K562 (cell line): ENCODE measurements around the gene TMEM143. TPM values are rescaled to one million over a fixed set of nuclear protein-coding genes. Genes with fewer than 3 reads are reported as not detected.

Experiments
- ARID2 ChIP-seq: fragments of 450-650 bp; IDR thresholded peaks from 2 replicates; pipeline ENCODE4 v1.6.1; 2017; ENCODE audit warnings: antibody characterized with exemption, mild to moderate bottlenecking
- BRF1 ChIP-seq: IDR thresholded peaks from 3 replicates; pipeline ENCODE4 v1.6.1; 2011; ENCODE audit warnings: borderline replicate concordance, mild to moderate bottlenecking; ENCODE audit not compliant: insufficient read length; ENCODE audit errors: extremely low read depth
- CBFB ChIP-seq: sonication (generic); formaldehyde crosslinking; IDR thresholded peaks from 2 replicates; pipeline ENCODE4 v1.4.0; 2020; ENCODE audit warnings: mild to moderate bottlenecking, missing genetic modification reagents
- CSDE1 ChIP-seq, 2 experiments: fragments of 450-650 bp; IDR thresholded peaks; 2 replicates each; pipeline ENCODE4 v1.6.1; 2016; ENCODE audit warnings: mild to moderate bottlenecking in 1 of 2
- EP400 ChIP-seq: fragments of 450-650 bp; IDR thresholded peaks from 2 replicates; pipeline ENCODE4 v1.6.1; 2017; ENCODE audit warnings: antibody characterized with exemption, mild to moderate bottlenecking, moderate library complexity
- GATAD2A ChIP-seq: fragments of 450-650 bp; IDR thresholded peaks from 2 replicates; pipeline ENCODE4 v1.6.1; 2017
- HDAC1 ChIP-seq, 2 experiments: fragments of 450-650 bp; IDR thresholded peaks; 2 replicates each; pipeline ENCODE4 v1.6.1; 2016 to 2017; ENCODE audit warnings: inconsistent platforms in 1 of 2, mild to moderate bottlenecking in 1 of 2, moderate library complexity in 1 of 2
- KAT7 ChIP-seq: sonication (generic); formaldehyde crosslinking; IDR thresholded peaks from 2 replicates; pipeline ENCODE4 v1.8.0; 2022; ENCODE audit warnings: missing genetic modification reagents, mild to moderate bottlenecking, borderline replicate concordance
- KDM4B ChIP-seq, 2 experiments: fragments of 450-650 bp in 1 of 2; sonication (generic) in 1 of 2; IDR thresholded peaks; 2 replicates each; pipeline ENCODE4 v1.6.1; 2016 to 2017; ENCODE audit warnings: borderline replicate concordance in 2 of 2, antibody characterized with exemption in 1 of 2, low read depth in 1 of 2, mild to moderate bottlenecking in 1 of 2
- KHSRP ChIP-seq: fragments of 450-650 bp; IDR thresholded peaks from 2 replicates; pipeline ENCODE4 v1.6.1; 2017
- LEF1 ChIP-seq: fragments of 450-650 bp; IDR thresholded peaks from 2 replicates; pipeline ENCODE4 v1.6.1; 2016; ENCODE audit warnings: mild to moderate bottlenecking
- NKRF ChIP-seq: fragments of 450-650 bp; IDR thresholded peaks from 2 replicates; pipeline ENCODE4 v1.6.1; 2016; ENCODE audit warnings: borderline replicate concordance
- SAP30 ChIP-seq: fragments of 200-600 bp; sonication (generic); IDR thresholded peaks from 2 replicates; pipeline ENCODE4 v1.6.1; 2012; ENCODE audit warnings: borderline replicate concordance, low read depth, mild to moderate bottlenecking, moderate library complexity, low read length, control low read depth, inconsistent platforms; ENCODE audit not compliant: insufficient read depth, poor library complexity, severe bottlenecking
- ZBTB40 ChIP-seq, 2 experiments: fragments of 450-650 bp in 1 of 2; sonication (generic) in 1 of 2; formaldehyde crosslinking in 1 of 2; IDR thresholded peaks; 2 replicates each; pipeline versions ENCODE4 v1.7.1 to v1.9.0; 2016 to 2022; ENCODE audit warnings: inconsistent platforms in 1 of 2, mild to moderate bottlenecking in 1 of 2, missing genetic modification reagents in 1 of 2
- ZEB2 ChIP-seq: fragments of 450-650 bp; IDR thresholded peaks from 2 replicates; pipeline ENCODE4 v1.6.1; 2016
- ZNF274 ChIP-seq: IDR thresholded peaks from 2 replicates; pipeline ENCODE4 v1.6.1; 2011; ENCODE audit warnings: low read depth, mild to moderate bottlenecking, low read length, moderate library complexity, borderline replicate concordance
- ZNF75A ChIP-seq: fragments of 450-650 bp; formaldehyde crosslinking; IDR thresholded peaks from 2 replicates; pipeline ENCODE4 v1.4.0; 2020; ENCODE audit warnings: mild to moderate bottlenecking
- polyA plus RNA-seq, 8 experiments: library from polyadenylated mRNA; depleted of rRNA in 4 of 8; stranded (reverse) in 5 of 8; unstranded in 3 of 8; fragments of >200 nt; fragmentation: Nextera tagmentation in 2 of 8; fragmentation: Illumina TruSeq in 1 of 8; extraction: Ambion mirVana in 2 of 8; extraction: Trizol in 1 of 8; gene quantifications; 2 replicates each; pipeline versions ENCODE4 v1.2.1 to v1.2.3, GENCODE V29; 2011 to 2014; ENCODE audit warnings: inconsistent platforms in 1 of 8, missing spikeins in 1 of 8
- total RNA-seq, 7 experiments: library from RNA; depleted of rRNA in 6 of 7; stranded (reverse); fragments of >200 nt in 6 of 7; fragmentation: Illumina TruSeq in 2 of 7; extraction: Trizol in 2 of 7; gene quantifications; 2 replicates each; pipeline versions ENCODE4 v1.2.1 to v1.2.3, GENCODE V29; 2011 to 2021; ENCODE audit warnings: low replicate concordance in 1 of 7

TMEM143 gene
- total and polyA plus RNA-seq, 9 of the 15 experiments (the other 6 are each of a cell fraction or from before 2014, with no cell fraction given), result 0.66 to 8.8 (median 4.3) TPM

- TF ChIP-seq ZBTB40 (IDR thresholded peaks at IDR 0.05) (peak; percentile 76), ZBTB40 (CRISPR knock-in tag; IDR thresholded peaks at IDR 0.05) (no peak), GATAD2A (peak; percentile 34; the same call in 1 of the 2 replicates), BRF1 (no peak), ZEB2 (peak; percentile 74; the same call in 1 of the 2 replicates), EP400 (peak; percentile 18; the same call in 1 of the 2 replicates), SAP30 (no peak), NKRF (peak; percentile 83), ARID2 (peak; percentile 72), ZNF75A (CRISPR knock-in tag) (no peak), LEF1 (no peak), HDAC1 (IDR thresholded peaks at IDR 0.05) (peak in 1 of 2 experiments; percentile 90; a peak in 2 of 4 replicates), KHSRP (peak; percentile 55; the same call in 1 of the 2 replicates), KDM4B (IDR thresholded peaks at IDR 0.05; ENCODE audit: borderline replicate concordance in 2 of 2, low read depth in 1 of 2) (no peak), CBFB (CRISPR knock-in tag) (peak; percentile 33; the same call in 1 of the 2 replicates), KAT7 (CRISPR knock-in tag) (no peak), ZNF274 (no peak), CSDE1 (IDR thresholded peaks at IDR 0.05) (0 out of 4 replicates have a peak, but pooled peaks of 1 of the 2 experiments have one; percentile 74)
These were observed 33.7 kb upstream of the TMEM143 start (continued) for GRCh38 chr19:48397263-48398101.
